ENCODE data around the gene MS4A18.
"Not testable (repeated sequence)": the region's sequence is repeated elsewhere in the genome, so short reads cannot be mapped to it uniquely, and the experiment has no call there.

MS4A18 gene

DNA sequence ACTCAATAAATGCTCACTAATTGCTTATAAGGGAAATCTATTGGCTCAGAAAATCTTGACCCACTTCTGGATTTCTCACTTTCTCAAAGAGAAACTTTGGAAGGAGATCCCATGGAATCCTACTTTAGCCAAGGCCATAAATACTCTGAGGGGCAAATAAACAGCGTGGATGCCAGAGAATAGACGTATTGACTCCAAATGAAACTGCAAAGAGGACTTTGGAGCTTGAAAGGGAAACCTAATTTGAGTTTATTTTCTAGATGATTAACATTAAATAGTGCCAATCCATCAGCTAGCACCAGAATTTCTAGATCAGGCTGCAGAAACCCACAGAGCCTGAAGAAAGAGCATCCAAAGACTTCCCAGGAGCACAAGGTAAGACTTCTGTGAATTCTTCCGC is at the start of gene MS4A18:
Gene MS4A18 (plus strand): TSS at position 301 of the 400 bp plus-strand sequence.
- no peak for DNase-seq

DNA sequence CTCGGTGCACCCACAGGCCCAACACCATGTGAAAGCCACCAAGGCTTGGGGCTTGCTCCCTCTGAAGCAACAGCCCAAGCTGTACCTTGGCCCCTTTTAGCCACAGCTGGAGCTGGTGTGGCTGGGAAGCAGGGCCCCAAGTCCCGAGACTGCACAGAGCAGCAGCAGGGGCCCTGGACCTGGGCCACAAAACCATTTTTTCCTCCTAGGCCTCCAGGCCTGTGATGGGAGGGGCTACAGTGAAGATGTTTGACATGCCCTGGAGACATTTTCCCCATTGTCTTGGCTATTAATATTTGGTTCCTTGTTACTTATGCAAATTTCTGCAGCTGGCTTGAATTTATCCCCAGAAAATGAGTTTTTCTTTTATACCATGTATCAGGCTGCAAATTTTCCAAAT is 46.3 kb upstream of the MS4A18 start:
- DNase-seq = not testable (repeated sequence)

DNA sequence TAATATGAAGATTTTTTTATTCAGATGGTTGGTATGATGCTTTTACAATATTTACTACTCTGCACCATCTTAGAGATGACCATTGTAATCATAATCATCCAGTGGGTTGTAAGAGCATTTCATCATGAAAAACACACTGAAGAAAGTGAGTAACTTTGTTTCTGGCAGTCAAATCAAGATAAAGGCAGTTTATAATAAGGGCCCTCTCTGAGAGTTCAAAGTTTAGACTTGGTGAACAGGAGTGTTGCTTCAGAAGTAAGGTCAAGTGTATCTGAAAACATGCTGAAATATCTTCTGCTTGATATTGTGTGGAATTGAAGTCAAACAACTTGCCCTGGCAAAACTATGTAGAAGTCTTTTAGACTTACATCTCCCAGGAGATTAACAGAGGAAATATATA is 44.6 kb upstream of the MS4A18 start:
- DNase-seq = no peak

DNA sequence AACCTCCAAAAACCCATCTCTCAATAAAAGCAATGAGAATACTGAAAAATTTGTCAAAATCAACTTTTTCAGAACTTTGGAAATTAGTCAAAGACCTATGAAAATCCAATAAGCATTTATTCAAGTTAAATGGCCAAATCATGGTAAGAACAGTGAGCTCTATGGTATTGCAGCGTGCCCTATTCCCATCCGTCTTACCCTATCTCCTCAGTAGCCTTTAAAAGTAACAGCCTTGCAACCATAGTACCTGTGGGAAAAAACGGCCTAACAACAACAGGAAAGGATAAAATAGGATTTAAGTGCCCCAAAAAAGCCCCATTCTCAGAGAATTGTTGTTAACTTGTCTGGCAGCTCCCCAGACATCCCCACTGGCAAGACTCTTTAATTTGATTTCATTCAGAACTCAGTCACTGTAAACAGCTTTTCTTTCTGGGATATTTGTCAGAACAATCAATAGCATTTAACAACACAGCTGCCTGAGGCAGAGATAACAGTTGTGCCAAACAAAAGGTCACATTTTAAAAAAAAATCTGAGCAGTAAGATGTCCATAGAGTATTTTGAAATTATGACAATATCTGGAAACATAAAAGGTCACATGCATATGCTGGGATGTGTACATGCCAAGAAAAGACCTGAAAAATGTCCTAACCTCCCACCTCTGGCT is 43.9 kb upstream of the MS4A18 start:
- DNase-seq = no peak

GRCh38 chr11:60684541-60684848 is 40.0 kb upstream of the MS4A18 start:
- DNase-seq = not testable (repeated sequence)

DNA sequence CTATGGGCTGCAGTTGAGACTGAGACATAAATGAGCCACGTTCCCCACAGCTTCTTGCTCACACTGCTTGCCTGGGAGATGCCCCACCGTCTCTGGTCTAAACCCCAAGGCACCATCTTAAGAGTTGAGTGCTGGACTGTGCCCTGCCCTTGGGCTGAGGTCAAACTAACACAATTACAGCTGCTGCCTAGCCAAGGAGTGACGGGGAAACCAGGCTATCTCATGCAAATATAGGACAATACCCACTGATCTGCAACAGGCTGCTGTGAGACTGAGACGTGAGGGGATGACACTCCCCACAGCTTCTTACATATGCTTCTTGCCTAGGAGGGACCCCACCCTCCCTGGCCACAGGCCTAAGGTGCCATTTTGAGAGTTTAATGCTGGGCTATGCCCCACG is 32.9 kb upstream of the MS4A18 start:
- DNase-seq = no peak

- peak; percentile 99 for DNase-seq
Measured at GRCh38 chr11:60699284-60699691, 25.2 kb upstream of the MS4A18 start, which contains the start of gene MS4A8. TSS of gene MS4A8 (plus strand) at chr11:60699612. CDS start at chr11:60700861, 1,249 bp downstream.

DNA sequence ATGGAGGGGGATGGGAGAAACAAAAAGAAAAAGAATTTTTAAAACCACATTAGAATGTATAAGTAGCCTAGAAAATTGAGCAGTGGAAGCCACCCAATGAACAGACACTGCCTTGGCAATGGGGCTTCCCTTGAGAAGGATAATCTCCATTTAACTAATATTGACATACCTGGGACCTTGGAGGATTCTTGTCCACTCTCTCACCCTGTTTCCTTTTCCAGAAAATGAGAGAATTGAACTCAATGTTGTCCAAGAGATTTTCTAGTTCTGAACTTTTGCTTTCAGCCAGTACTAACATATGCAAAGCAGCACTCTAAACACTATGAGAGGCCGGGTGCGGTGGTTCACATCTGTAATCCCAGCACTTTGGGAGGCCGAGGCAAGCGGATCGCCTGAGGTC is 24.6 kb upstream of the MS4A18 start:
- no peak for DNase-seq

DNA sequence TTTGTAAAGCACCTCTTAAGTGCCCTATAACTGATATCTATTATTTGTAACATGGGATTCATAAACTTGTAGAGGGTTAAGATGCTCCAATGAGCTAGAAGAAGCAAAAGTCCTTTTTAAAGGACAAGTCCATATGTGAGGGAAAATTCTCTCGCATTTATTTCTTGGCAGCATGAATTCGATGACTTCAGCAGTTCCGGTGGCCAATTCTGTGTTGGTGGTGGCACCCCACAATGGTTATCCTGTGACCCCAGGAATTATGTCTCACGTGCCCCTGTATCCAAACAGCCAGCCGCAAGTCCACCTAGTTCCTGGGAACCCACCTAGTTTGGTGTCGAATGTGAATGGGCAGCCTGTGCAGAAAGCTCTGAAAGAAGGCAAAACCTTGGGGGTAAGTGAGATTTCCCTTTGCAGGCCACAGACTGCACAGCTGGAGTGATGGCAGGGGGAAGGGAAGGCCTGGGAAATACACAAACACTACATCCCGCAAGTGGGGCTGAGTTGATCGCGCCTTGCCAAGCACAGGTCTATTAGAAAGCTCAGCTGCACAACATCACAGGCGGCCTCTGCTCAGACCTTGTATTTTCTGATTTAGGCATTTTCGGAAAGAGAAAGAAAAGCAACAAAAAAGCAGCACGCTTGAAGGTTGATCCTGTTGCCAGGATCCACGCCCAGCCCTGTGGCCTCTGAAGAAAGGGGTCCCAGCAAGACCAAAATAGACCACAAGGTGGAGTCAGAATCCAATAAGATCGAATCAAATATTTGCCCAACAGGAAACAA is 23.6 kb upstream of the MS4A18 start:
- DNase-seq = peak; percentile 93

- no peak for DNase-seq
Measured at GRCh38 chr11:60701469-60701818, 23.1 kb upstream of the MS4A18 start.

DNA sequence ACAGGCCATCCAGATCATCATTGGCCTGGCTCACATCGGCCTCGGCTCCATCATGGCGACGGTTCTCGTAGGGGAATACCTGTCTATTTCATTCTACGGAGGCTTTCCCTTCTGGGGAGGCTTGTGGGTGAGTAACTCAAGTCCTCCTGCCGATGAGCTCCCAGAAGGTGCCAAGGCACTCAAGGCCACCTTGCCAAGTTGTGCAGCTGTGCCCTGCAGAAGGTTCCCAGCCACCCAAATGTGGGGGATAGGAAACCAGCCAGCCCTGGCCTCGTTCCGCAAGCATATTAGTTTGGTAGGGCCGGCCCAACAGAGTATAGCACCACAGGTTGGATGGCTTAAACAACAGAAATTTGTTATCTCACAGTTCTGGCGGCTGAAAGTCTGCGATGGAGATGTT is 21.1 kb upstream of the MS4A18 start:
- DNase-seq = no peak

- no peak for DNase-seq
Measured at GRCh38 chr11:60705895-60706294, 18.6 kb upstream of the MS4A18 start.

DNA sequence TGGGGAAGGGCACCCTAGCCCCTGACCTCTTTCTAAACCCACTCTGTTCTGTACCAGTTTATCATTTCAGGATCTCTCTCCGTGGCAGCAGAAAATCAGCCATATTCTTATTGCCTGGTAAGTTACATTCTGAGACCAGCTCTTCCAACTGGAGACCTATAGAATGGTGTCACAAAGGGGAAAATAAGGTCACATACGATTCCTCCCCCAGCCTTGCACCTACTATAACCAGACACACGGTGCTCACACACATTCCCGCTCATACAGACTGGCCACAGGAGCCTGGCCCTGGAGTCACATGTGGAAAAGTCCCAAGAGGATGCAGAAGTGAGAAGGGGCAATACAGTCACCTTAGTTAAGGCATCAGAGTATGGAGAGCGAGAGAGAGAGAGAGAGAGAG is 17.6 kb upstream of the MS4A18 start:
- DNase-seq = no peak

DNA sequence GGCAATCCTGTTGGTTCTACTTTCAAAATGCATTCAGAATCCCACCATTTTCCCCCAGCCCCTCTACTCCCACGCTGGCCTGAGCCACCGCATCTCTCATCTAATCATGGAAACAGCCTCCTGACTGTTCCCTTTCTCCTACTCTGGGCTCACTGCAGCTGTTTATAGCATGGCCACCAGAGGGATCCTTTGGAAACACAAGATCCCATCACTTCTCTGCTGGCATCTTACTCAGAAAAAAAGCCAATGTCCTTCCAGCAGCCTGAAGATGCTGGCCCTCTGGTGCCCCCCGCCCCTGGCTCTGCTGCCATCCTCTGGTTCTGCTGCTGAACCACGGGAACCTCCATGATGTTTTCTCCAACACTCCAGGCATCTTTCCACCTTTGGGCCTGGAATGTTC is 14.0 kb upstream of the MS4A18 start:
- DNase-seq = no peak

GRCh38 chr11:60711276-60711675 is 13.2 kb upstream of the MS4A18 start:
- DNase-seq = no peak

DNA sequence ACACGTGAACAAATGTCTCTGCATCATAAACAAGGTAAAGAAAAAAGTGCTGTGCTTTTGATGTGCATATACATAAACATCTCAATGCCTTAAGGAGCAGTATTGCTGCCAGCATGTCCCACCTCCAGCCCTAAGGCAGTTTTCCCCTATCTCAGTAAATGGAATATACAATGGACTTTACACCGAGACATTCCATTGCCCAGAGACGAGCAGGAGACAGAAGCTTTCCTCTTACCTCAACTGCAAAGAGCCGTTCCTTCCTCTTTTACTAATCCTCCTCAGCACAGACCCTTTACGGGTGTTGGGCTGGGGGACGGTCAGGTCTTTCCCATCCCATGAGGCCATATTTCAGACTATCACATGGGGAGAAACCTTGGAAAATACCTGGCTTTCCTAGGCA is 11.1 kb upstream of the MS4A18 start:
- DNase-seq = not testable (repeated sequence)

DNA sequence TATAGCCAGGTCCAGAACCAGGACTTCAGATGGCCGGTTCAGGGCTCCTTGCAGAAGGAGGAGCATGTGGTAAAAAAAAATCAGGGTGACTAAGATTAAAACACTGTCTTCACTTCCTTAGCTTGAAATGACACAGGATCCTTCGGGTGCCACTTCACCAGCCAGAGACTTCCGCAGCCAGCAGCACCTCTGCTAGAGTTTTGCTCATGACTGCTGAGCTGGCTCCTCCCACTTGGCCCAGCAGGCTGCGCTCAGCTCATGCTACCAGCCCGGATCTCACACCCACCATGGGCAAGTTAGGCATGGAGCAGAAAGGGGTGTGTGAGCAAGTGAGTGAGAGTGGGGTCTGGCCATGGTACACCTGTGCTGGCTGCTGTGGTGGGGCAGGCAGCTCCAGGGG is 6.6 kb upstream of the MS4A18 start:
- no peak for DNase-seq

DNA sequence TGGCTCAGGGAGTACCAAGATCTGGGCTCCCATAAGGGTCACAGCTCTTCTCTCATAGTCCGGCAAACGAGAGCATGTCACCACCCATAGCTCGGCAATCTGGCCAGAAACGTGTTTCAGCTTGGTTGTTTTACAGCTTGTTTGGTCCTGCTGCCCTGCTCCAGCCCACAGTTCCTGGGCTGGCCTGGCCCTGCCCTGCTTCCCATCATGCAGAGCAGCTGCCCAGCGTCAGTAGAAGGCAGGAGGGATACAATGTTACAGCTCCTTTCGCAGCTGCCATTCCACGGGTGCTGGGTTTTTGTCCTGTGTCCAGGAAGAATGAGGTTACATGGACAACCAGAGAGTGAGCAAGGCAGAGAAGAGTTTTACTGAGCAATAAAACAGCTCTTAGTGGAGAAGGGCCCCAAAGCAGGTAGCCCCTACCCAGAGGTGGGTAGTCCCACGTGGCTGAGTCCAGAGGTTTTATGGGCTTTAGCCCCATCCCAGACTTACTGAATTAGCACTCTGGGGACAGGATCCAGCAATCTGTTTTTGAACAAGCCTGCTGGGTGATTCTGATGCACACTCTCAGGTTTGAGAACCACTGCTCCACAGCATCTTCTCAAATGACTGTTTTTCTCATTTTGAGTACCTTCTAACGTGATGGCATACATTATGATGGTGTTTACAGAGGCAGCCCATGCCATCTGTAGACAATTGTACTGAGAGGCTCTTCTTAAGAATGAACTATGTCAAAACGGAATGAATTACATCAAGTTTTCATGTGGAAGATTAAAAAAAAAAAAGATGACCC is 5.8 kb upstream of the MS4A18 start:
- DNase-seq = no peak

DNA sequence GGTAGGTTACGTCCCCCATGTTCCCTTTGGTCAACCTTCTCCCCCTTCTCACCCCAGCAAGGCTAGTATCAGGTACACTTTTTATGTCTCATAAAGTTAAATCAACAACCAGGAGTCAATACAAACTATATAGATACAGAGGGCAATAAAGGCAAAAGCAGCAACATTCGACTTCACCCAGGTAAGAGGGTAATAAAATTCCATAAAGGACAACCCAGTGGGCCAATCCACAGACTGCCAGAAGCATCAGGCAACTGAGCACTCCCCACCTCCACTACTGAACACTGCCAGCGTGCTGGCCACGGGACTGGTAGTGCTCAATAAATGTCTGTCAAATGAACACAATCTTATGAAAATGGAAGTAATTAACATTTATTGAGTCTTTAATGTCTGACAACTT is 5.1 kb upstream of the MS4A18 start:
- no peak for DNase-seq

- no peak for DNase-seq
Measured at GRCh38 chr11:60720460-60720859, 4.1 kb upstream of the MS4A18 start.

DNA sequence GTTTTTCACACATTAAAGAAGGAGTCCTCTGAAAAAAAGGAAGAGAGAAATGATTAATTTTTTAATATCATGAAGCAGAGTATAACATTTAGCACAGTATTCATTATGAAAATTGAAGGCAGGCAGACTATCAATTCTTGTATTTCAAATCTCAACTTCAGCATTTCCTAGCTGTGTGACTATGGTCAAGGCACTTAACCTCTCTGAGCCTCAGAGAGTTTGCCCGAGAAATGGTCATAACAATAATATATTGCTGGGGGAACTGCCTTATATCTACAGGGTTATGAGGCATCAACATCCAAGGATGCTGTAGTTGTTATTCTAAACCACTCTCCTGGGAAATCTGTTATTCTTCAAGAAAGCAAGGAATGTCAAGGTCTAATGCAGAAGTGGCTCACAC is 1.1 kb downstream of the MS4A18 start:
- DNase-seq = no peak

GRCh38 chr11:60731586-60731985 is 7.1 kb downstream of the MS4A18 start:
- no peak for DNase-seq

- DNase-seq = no peak
Measured at GRCh38 chr11:60734279-60734678, 9.8 kb downstream of the MS4A18 start.

DNA sequence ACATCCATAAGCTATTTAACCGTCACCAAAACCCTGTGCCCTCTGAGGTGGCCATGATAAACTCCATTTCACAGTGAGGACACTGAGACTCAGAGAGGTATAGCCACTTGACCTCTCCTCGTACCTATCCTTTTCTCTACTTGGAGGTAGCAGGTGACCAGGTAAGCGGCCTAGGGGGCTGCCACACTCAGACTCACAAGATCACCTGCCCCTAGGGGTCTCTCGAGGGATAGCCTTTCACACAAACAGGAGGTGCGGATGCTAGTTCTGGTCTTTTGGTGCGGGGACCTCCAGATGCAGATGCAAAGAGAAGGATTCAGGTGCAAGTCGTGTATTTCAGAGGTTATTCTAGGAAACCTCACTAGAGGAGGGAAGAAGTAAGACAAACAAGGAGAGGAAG is 14.6 kb downstream of the MS4A18 start:
- no peak for DNase-seq
